ENCODE data around the gene CREB3L4.
A peak's percentile ranks its signal among the peaks of the same experiment; 100 is the strongest.

The CREB3L4 gene

GRCh38 chr1:153938996-153939395 lies 28.7 kb upstream of the CREB3L4 start:
- no peak for FAIRE-seq

- no peak for FAIRE-seq
These were observed 28.2 kb upstream of the CREB3L4 start for GRCh38 chr1:153939476-153939875.

GRCh38 chr1:153940756-153941155 lies 26.9 kb upstream of the CREB3L4 start:
- FAIRE-seq = no peak

- no peak for FAIRE-seq
These were observed 25.6 kb upstream of the CREB3L4 start for GRCh38 chr1:153941826-153942725.

- no peak for FAIRE-seq
These were observed 24.7 kb upstream of the CREB3L4 start for GRCh38 chr1:153942766-153943549.

- FAIRE-seq = no peak
These were observed 23.5 kb upstream of the CREB3L4 start for GRCh38 chr1:153944005-153944826.

GRCh38 chr1:153944827-153945117 lies 22.9 kb upstream of the CREB3L4 start:
- no peak for FAIRE-seq

GRCh38 chr1:153945131-153945794 lies 22.4 kb upstream of the CREB3L4 start:
- FAIRE-seq = no peak

GRCh38 chr1:153945795-153946621 lies 21.7 kb upstream of the CREB3L4 start:
- FAIRE-seq = no peak

- no peak for FAIRE-seq
These were observed 21.0 kb upstream of the CREB3L4 start, which contains the start of gene DENND4B for GRCh38 chr1:153946622-153947241. TSS of gene DENND4B (minus strand) at chr1:153946718. CDS start at chr1:153944374, 2,344 bp downstream.

GRCh38 chr1:153951183-153951582 lies 16.5 kb upstream of the CREB3L4 start:
- FAIRE-seq = no peak

- no peak for FAIRE-seq
These were observed 15.9 kb upstream of the CREB3L4 start for GRCh38 chr1:153951801-153952200.

GRCh38 chr1:153953859-153954365 lies 13.8 kb upstream of the CREB3L4 start:
- no peak for FAIRE-seq

GRCh38 chr1:153954826-153955225 lies 12.9 kb upstream of the CREB3L4 start:
- FAIRE-seq = no peak

GRCh38 chr1:153956997-153957715 lies 10.5 kb upstream of the CREB3L4 start:
- FAIRE-seq = no peak

GRCh38 chr1:153957744-153958110 lies 10.0 kb upstream of the CREB3L4 start:
- no peak for FAIRE-seq

- FAIRE-seq = peak; percentile 91
These were observed 9.4 kb upstream of the CREB3L4 start, which contains the start of gene CRTC2 for GRCh38 chr1:153958111-153958960. TSS of gene CRTC2 (minus strand) at chr1:153958612. CDS start at chr1:153958497, 115 bp downstream.

GRCh38 chr1:153958961-153959260 lies 8.8 kb upstream of the CREB3L4 start:
- no peak for FAIRE-seq

- no peak for FAIRE-seq
These were observed 8.2 kb upstream of the CREB3L4 start for GRCh38 chr1:153959454-153959853.

All from islet of Langerhans (tissue), 1 donor.